Activated T-cell treated with anti-CD3 and anti-CD28 coated beads for 1 hour (primary cell): ENCODE measurements around the gene MAP7.
"Not testable (repeated sequence)": the region's sequence is repeated elsewhere in the genome, so short reads cannot be mapped to it uniquely, and the experiment has no call there.

Experiments used
- DNase-seq: peaks from one replicate; pipeline ENCODE4 v3.0.0-alpha.2; 2020; ENCODE audit warnings: low read depth

MAP7 gene

DNA sequence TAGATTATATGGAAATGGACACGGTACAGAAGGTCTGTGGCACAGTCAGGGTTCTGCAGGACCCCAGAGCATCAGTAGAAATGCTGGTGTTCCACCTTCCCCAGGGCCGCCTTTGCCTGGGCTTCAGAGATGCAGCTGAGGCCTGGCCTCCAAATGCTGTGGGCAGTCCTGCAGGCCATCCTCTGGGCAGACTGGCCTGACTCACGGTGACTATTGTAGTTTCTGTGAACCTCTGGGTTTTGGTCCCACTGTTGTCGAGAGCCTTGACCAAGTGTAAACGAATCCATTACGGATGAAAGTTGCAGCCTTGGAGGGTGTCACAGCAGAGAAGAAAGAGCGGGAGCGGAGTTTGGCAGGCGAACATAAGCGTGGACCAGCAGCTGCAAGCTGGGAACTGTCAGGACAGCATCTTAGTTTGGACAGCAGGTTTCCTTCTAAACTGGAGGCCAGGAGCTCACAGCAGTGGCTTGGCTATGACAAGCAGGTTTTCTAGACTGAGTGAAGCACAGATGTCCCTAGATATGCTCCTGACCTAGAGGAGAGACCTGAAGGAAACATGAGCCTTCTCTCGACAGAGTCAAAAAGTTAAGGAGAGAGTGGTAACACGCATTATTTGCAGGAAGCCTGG, 214.4 kb downstream of the MAP7 start:
- DNase-seq: no peak

- no peak for DNase-seq
Observed at GRCh38 chr6:136334853-136335252, 215.4 kb downstream of the MAP7 start.

- no peak for DNase-seq
Observed at GRCh38 chr6:136334465-136334846, 215.8 kb downstream of the MAP7 start.

- DNase-seq: no peak
Observed at GRCh38 chr6:136333824-136334464, 216.3 kb downstream of the MAP7 start.

GRCh38 chr6:136331461-136331860, 218.8 kb downstream of the MAP7 start:
- DNase-seq: no peak

- DNase-seq: no peak
Observed at GRCh38 chr6:136330634-136331033, 219.6 kb downstream of the MAP7 start.

GRCh38 chr6:136326038-136326553, 224.1 kb downstream of the MAP7 start:
- no peak for DNase-seq

DNA sequence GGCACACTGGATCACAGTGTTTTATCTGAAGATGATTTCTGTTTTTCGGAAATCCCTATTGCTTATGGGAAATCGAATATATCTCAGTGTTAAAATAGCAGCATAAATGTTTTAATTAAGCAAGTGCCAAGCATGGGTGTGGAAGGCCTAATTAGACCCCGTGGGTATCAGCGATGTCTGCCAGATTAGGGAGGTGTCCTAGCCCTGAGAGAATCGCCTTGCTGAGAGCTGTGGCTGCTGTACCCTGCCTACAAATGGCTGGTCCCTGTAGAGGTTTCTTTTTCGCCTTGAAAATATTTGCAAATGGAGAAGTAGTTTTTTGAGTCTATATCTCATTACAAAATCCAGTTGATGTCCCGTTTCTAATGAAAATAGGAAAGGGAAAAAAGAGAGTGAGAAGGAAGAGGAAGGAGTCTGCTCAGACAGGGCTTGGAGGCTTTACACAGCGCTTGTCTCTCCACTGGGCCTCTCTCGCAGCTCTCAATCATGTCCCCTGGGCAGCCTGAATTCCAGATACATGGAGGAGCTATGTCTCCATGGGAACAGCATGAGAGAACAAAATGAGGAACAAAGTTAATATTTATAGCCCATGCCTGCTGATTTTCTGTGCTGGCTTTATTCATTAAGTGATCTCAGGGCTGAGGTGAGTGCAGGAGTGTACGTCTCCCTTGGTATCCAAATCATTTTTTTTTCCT, 225.4 kb downstream of the MAP7 start:
- DNase-seq: no peak

DNA sequence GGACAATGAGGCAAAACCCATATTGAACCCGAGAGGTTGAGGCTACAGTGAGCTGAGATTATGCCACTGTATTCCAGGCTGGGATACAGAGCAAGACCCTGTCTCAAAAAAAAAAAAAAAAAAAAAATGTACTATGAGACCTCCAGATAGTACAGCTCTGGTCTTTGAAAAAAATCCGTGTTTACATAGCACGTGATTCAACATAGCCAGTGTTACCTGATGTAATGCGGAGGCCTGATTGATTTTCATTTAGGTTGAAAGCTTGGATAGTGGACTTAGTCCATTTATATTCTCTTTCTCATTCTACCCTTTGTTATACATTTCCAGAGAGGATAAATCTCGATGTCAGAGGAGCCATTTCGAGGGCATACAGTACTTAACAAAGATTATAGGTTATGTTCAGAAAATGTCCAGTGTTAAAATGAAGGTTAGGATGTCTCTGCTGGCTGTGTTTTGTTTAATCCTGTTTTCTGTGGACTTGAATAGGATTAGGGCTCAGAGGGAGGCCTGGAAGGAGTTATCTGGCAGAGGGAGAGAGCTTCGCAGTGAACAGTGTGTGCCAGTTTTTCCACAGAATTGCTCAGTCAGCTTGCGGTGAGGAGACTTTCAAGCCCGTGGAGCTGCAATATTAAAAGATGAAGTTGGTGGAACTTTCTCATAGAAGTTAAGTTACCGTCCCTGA, 226.7 kb downstream of the MAP7 start:
- DNase-seq: no peak

- no peak for DNase-seq
Observed at GRCh38 chr6:136319732-136320131, 230.5 kb downstream of the MAP7 start.

DNA sequence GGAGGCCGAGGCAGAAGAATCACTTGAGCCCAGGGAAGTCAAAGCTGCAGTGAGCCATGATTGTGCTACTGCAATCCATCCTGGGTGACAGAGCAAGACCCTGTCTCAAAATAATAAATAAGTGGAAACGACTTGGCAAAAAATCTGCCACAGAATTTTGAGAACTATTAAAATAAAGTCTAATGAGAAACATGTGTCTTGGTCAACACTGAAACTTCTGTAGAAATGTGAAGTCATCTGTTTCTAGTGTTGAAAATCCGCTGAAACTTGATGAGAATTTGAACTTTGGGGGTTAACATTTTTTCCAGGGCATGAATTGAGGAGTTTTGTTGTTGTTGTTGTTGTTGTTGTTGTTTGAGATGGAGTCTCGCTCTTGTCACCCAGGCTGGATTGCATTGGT, 231.5 kb downstream of the MAP7 start:
- no peak for DNase-seq

- DNase-seq: no peak
Observed at GRCh38 chr6:136317971-136318370, 232.3 kb downstream of the MAP7 start.

DNA sequence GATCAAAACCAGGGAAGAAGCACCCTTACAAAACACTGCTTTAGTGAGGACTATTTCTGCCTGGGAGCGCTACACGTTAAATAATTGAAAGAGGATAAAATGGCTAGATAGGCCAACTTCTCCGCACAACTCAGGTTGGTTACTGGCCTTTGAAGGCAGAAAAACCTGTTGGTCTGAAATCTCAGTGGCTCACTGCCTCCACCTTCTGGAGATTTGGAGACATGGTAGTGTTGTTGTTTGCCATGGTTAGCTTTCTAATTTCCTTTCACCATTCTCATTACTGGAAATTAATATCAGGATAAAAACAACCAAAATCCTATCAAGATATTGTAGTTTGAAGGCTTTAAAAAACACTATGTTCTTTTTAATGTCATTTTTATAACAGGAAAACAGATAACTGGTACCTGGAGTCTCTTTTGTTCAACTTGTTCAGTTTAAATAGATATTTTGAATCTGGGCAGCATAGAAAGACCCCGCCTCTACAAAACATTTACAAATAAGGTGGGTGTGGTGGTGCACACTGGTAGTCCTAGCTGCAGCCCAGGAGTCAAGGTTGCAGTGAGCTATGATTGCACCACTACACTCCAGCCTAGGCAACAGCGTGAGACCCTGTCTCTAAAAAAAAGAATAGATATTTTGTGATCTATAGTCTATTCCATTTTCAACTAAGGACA, 233.1 kb downstream of the MAP7 start:
- DNase-seq: peak; percentile 48

DNA sequence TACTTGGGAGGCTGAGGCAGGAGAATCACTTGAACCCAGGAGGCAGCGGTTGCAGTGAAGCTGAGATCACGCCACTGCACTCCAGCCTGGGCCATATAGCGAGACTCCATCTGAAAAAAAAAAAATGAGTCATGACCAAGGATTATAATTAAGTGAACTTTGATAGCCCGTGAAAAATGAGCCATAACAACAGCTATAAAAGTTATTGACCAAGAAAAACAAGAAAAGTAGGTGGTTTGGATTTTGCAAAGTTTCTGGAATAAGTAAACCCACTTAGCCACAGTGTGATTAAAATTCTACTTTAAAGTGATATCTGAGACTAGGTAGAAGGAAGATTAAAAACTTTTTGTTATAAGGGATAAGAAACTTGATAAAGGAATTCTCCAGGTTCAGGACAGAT, 234.6 kb downstream of the MAP7 start:
- DNase-seq: no peak

DNA sequence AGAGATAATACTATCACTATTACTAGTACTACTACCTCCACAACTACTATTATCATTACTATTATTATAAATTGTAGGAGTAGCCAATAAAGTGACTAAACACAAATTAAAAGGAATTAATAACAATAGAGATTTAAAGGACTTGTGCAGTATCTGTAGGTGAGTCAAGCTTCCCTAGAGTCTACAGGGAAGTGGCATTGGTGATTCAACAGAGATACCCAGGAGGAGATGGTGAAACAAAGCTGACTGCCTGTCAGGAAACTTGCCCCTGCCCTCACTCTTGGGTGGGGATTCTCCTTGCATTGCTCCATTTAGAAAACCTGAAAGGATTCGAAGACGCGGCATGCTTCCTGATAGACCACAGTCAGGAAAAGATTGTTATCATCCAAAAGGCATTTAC, 237.2 kb downstream of the MAP7 start:
- no peak for DNase-seq

DNA sequence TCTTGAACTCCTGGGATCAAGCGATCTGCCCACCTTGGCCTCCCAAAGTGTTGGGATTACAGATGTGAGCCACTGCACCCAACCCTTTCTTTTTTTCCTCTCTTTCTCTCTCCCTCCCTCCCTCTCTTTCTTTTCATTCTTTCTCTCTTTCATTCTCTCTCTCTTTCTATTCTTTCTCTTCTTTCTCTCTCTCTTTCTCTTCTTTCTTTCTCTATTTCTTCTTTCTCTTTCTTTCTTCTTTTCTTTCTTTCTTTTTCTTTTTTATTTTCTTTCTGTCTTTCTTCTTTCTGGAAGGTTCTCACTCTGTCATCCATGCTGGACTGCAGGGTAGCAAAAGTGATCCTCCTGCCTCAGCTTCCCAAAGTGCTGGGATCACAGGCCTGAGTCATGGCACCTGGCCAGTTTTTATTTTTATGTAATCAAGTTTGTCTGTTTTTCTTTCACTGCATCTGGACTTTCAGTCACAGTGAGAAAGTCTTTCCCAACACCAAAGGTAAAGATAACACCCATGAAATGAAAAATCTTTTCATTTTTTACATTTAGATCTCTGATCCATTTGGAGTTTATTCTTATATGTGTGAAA, 240.4 kb downstream of the MAP7 start:
- DNase-seq: no peak

DNA sequence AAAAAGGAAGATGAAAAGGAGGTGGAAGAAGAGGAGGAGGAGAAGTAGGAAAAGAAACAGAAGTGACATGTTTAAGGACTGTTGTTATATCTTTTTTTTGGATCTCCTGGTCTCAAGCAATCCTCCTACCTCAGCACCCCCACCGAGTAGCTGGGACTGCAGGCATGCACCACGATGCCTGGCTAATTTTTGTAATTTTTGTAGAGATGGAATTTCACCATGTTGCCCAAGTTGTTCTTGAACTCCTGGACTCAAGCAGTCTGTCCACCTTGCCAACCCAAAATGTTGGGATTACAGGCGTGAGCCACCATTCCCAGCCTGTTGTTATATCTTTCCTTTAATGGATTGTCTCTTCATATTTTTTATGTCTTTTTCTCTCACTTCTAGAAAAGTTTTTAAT, 241.1 kb downstream of the MAP7 start:
- no peak for DNase-seq

- DNase-seq: not testable (repeated sequence)
Observed at GRCh38 chr6:136308469-136308868, 241.8 kb downstream of the MAP7 start.

- DNase-seq: no peak
Observed at GRCh38 chr6:136307351-136307750, 242.9 kb downstream of the MAP7 start.

GRCh38 chr6:136306466-136306865, 243.8 kb downstream of the MAP7 start:
- DNase-seq: no peak

DNA sequence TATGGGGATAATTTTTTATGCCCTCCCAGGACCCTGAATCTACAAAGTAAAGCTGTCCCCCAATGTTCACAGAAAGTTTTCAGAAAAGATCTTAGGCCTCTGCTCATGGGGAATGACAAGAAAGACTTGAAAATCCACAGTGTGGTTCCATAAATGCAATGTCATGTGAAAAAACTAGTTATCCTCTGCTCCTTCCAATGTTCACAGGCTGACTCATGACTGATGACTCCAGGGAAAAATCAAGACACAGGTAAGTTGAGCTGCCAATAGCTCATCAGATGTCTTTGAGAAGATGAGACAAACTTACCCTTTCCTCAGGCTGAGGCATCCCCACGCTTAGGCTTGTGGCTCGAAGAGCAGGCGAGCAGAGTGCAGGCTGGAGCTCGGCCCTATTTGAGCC, 245.8 kb downstream of the MAP7 start:
- no peak for DNase-seq

GRCh38 chr6:136303516-136303915, 246.7 kb downstream of the MAP7 start:
- DNase-seq: no peak
